ENCODE measurements around the gene PBX4. TPM values are rescaled to one million over a fixed set of nuclear protein-coding genes. Genes with fewer than 3 reads are reported as not detected.
A peak's percentile ranks its signal among the peaks of the same experiment; 100 is the strongest.

The PBX4 gene
- total RNA-seq, 1 experiment from 2014 or later, result 11.6 TPM

- no peak for TF ChIP-seq CTCF (IDR thresholded peaks at IDR 0.05 in 2 of 3, conservative IDR thresholded peaks at IDR 0.05 in 1 of 3; ENCODE audit: borderline replicate concordance in 1 of 3, insufficient read depth in 1 of 3, low read depth in 2 of 3, low read length in 2 of 3)
Measured at GRCh38 chr19:19538785-19539166, 79.7 kb downstream of the PBX4 start (continued).

- DNase-seq (ENCODE audit: low read depth, low spot score) (no peak), ATAC-seq (peak; percentile 17)
- Histone ChIP-seq H3K4me1 (ENCODE audit: control insufficient read depth in 1 of 2, insufficient read depth in 2 of 2, low read length in 2 of 2) (peaks cover 12 to 34% of the 10 kb centered on the region in 2 experiments), H3K27ac (ENCODE audit: low read depth, low read length) (peak within 1 kb of the TSS; percentile 51), H3K4me3 (replicated peaks in 1 of 2; ENCODE audit: low read depth in 1 of 2, low read length in 2 of 2) (peak within 1 kb of the TSS; percentile 47 to 59), H3K36me3 (ENCODE audit: control insufficient read depth in 1 of 2, insufficient read depth in 2 of 2, low read length in 2 of 2) (no peaks in the 10 kb centered on the region), H4K20me1 (ENCODE audit: insufficient read depth) (no peaks in the 10 kb centered on the region), H3K4me2 (ENCODE audit: low read length) (peak within 1 kb of the TSS; percentile 80), H3K79me2 (ENCODE audit: insufficient read depth, low read length) (no peaks in the 10 kb centered on the region), H3K9me3 (ENCODE audit: control insufficient read depth in 1 of 2, insufficient read depth in 1 of 2, low read depth in 1 of 2, low read length in 2 of 2) (no peaks in the 10 kb centered on the region), H3K9ac (ENCODE audit: low read length) (peak within 1 kb of the TSS; percentile 56), H3K27me3 (ENCODE audit: insufficient read depth, low read length) (no peaks in the 10 kb centered on the region), H3K9me2 (ENCODE audit: insufficient read depth) (no peaks in the 10 kb centered on the region), H2AFZ (ENCODE audit: low read depth, low read length, poor library complexity, severe bottlenecking) (no peak within 1 kb of the TSS)
- CTCF ChIA-PET, result no interaction called here
- RAD21 ChIA-PET (ENCODE audit: low non-redundant PET in 1 of 2, low total read pairs in 2 of 2, uncharacterized antibody in 2 of 2, unreplicated experiment in 2 of 2), result no interaction called here
- intact Hi-C loops (cut with micrococcal nuclease), result no loop called here
- POLR2A ChIA-PET, result no interaction called here
- BruUV-seq (replicated peaks), result TSS peak; percentile 56
- no peak for TF ChIP-seq RAD21 (IDR thresholded peaks at IDR 0.05; ENCODE audit: low read depth)
- TF ChIP-seq MAX (IDR thresholded peaks at IDR 0.05), result no peak
- no peak for TF ChIP-seq EZH2 (IDR thresholded peaks at IDR 0.05)
- no peak for TF ChIP-seq CEBPB (IDR thresholded peaks at IDR 0.05; ENCODE audit: low read depth)
- TF ChIP-seq SP1 (IDR thresholded peaks at IDR 0.05; ENCODE audit: low read depth), result no peak
- peak; percentile 56; the same call in 1 of the 2 replicates for TF ChIP-seq POLR2AphosphoS5 (IDR thresholded peaks at IDR 0.05; ENCODE audit: low read depth, low read length)
- TF ChIP-seq, protein P1, sequence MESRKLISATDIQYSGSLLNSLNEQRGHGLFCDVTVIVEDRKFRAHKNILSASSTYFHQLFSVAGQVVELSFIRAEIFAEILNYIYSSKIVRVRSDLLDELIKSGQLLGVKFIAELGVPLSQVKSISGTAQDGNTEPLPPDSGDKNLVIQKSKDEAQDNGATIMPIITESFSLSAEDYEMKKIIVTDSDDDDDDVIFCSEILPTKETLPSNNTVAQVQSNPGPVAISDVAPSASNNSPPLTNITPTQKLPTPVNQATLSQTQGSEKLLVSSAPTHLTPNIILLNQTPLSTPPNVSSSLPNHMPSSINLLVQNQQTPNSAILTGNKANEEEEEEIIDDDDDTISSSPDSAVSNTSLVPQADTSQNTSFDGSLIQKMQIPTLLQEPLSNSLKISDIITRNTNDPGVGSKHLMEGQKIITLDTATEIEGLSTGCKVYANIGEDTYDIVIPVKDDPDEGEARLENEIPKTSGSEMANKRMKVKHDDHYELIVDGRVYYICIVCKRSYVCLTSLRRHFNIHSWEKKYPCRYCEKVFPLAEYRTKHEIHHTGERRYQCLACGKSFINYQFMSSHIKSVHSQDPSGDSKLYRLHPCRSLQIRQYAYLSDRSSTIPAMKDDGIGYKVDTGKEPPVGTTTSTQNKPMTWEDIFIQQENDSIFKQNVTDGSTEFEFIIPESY (IDR thresholded peaks at IDR 0.05; ENCODE audit: extremely low read depth, insufficient replicate concordance, low read length), result no peak
- no peak for TF ChIP-seq SRF (IDR thresholded peaks at IDR 0.05; ENCODE audit: low read depth)
- TF ChIP-seq, protein P2, sequence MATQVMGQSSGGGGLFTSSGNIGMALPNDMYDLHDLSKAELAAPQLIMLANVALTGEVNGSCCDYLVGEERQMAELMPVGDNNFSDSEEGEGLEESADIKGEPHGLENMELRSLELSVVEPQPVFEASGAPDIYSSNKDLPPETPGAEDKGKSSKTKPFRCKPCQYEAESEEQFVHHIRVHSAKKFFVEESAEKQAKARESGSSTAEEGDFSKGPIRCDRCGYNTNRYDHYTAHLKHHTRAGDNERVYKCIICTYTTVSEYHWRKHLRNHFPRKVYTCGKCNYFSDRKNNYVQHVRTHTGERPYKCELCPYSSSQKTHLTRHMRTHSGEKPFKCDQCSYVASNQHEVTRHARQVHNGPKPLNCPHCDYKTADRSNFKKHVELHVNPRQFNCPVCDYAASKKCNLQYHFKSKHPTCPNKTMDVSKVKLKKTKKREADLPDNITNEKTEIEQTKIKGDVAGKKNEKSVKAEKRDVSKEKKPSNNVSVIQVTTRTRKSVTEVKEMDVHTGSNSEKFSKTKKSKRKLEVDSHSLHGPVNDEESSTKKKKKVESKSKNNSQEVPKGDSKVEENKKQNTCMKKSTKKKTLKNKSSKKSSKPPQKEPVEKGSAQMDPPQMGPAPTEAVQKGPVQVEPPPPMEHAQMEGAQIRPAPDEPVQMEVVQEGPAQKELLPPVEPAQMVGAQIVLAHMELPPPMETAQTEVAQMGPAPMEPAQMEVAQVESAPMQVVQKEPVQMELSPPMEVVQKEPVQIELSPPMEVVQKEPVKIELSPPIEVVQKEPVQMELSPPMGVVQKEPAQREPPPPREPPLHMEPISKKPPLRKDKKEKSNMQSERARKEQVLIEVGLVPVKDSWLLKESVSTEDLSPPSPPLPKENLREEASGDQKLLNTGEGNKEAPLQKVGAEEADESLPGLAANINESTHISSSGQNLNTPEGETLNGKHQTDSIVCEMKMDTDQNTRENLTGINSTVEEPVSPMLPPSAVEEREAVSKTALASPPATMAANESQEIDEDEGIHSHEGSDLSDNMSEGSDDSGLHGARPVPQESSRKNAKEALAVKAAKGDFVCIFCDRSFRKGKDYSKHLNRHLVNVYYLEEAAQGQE (IDR thresholded peaks at IDR 0.05; ENCODE audit: low read depth), result no peak
- no peak for TF ChIP-seq YY1 (IDR thresholded peaks at IDR 0.05; ENCODE audit: extremely low read depth, insufficient replicate concordance, low read depth, low read length)
- no peak for TF ChIP-seq POLR2A (IDR thresholded peaks at IDR 0.05; ENCODE audit: borderline replicate concordance, extremely low read depth, insufficient read depth, insufficient read length)
- TF ChIP-seq CBX3 (IDR thresholded peaks at IDR 0.05; ENCODE audit: low read depth), result no peak
- TF ChIP-seq TCF7L2 (IDR thresholded peaks at IDR 0.05; ENCODE audit: borderline replicate concordance, extremely low read depth, insufficient read depth, insufficient read length), result no peak
- no peak for TF ChIP-seq EZH2phosphoT487 (IDR thresholded peaks at IDR 0.05; ENCODE audit: borderline replicate concordance)
- TF ChIP-seq EGR1 (IDR thresholded peaks at IDR 0.05; ENCODE audit: low read depth), result 0 out of 2 replicates have a peak, but pooled peaks have one; percentile 39
- no peak for TF ChIP-seq ELF1 (IDR thresholded peaks at IDR 0.05; ENCODE audit: borderline replicate concordance, low read depth)
- TF ChIP-seq ZFX (IDR thresholded peaks at IDR 0.05), result 0 out of 2 replicates have a peak, but pooled peaks have one; percentile 30
Measured at GRCh38 chr19:19538061-19538784, 80.3 kb downstream of the PBX4 start, which contains the start of gene CILP2. Gene CILP2, plus strand, starts transcription at chr19:19538265. Its CDS starts 85 bp downstream, at chr19:19538350.
